Stimulated activated CD4-positive, alpha-beta T cell treated with anti-CD3 and anti-CD28 coated beads, TNF-alpha, amount 100 ng/mL, for 4 hours (primary cell): ENCODE results near the gene SLC38A5.
A peak's percentile ranks its signal among the peaks of the same experiment; 100 is the strongest.
"Not testable (repeated sequence)": the region's sequence is repeated elsewhere in the genome, so short reads cannot be mapped to it uniquely, and the experiment has no call there.

Experiments used
- DNase-seq, 3 experiments: peaks; one replicate each; pipeline ENCODE4 v3.0.0-alpha.2; 2020; ENCODE audit warnings: low read depth in 3 of 3

SLC38A5 gene

DNA sequence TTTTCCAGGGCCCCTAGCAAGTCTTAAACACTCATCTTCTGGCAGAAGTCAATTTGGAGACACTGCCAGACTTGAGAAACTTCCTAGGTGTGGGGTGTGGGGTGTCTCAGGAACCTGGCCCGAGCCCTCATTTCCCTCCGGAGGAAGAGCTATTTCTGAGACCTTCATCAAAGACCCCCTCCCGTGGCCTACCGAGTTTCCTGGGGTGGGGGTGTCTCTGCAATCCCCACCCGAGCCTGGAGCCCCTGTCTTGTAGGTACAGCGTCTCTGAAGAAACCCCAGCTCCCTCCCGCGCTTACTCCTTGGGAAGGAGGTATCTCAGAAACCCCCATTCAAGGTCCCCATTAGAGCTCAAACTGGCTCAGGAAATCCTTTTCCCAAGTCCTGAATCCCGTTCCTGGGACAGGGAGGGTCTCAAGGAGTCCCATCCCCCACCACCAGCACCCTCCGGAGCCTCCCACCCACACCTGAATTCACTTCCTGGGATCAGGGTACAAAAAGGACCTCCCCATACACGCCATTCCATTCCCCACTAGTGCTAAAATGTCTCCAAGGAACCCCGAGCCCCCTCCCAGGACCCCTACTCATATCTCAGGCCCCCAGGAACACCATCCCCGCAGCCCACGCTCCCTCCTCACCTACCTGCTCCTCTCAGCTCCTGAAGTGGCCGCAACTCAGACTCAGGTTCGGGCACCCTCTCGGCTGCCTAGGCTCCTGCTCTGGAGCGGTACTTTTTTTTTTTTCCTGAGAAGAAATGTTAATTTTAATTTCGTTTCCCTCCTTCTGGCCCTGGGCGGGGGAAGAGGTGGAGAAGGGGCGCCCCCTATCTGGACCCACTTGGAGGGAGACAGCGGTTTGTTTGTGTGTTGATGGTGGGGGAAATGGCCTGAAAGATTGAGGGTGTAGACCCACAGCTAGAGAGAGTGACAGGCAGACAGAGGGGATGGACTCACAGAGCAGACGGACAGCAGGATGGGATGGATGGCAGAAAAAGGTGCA is 1.1 kb downstream of the SLC38A5 start:
- DNase-seq: peak in 2 of 3 experiments; percentile 17 to 19

DNA sequence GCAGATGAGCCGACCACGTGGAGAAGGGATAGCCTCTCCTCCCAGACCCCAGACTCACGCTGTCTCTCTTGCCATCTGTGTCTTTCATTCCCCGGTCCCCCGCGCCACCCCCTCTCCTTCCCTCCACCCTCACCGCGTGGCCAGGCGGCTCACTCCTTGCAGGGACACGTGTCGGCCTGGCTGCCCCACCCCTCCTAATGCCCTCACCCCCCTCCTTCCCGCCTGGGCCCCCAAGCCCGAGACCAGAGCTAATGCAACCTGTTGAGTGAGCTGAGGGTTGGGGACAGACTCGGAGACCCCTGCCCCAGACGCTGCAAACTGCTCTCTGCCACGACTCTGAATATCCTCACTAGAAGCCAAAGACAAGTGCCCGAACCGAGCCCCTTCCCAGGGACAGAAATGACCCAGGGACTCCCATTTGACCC is 1.8 kb downstream of the SLC38A5 start:
- DNase-seq: peak; percentile 30 to 40 (median 33)

DNA sequence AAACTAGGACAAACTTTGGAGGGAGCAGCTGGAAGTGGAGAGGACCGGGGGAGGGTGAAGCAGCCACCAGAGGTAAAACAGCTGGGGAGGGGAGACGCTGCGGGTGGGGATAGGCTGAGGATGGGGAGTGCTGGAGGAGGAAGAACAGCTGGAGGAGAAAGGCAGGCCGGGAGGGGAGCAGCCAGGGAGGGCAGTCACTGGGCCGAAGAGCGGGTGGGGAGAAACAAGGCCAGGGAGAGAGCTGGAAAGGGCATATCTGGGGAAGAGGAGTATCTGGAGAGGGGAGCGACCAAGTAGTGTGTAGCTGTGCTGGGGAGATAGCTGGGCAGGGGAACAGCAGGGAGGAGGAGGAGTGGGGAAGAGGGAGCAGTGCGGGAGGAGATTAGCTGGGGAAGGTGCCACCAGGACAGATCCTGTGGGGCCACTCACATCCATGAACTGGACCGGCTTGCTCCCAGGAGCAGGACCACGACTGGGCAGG is 2.7 kb downstream of the SLC38A5 start:
- no peak for DNase-seq

DNA sequence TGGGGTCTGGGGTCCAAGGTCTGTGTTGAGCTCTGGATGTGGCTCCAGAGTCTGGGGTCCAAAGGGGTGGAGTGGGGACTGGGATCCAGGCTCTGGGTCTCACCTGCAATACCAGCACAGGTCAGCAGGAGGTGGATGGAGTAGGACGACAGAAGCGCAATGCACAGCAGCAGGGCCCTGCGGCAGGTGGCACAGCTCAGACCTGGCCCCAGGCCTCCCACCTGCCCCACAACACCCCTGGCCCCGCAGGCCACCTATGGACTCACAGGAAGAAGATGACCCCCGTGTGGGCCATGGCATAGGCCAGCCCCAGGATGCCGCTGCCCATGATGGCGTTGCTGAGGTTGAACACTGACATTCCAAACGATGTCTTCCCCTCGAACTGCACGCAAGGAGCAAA is 3.4 kb downstream of the SLC38A5 start:
- DNase-seq: no peak

DNA sequence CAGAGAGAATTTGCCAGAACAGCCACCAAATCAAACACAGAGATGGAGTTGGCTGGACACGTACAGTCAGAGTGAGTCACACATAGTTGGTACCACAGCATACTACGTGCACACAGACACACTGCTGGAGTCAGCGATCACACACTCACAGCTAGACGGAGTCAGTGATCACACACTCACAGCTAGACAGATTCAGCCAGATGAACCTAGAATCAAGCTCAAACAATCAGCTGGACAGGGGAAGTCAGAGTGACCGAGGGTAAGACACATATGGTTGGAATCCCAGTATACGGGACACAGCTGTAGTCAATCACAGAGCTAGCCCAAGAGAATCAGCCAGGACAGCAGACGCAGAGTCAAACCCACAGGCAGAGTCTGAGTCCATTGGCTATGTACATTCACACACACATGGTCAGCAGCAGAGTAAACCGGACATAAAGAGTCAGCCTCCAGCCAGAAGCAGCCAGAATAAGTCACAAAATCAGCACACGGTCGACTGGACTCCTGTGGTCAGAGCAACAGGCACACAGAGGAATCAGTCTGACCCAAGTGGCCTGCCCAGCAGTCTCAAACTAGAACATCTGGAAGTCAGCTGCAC is 4.6 kb downstream of the SLC38A5 start:
- DNase-seq: no peak

DNA sequence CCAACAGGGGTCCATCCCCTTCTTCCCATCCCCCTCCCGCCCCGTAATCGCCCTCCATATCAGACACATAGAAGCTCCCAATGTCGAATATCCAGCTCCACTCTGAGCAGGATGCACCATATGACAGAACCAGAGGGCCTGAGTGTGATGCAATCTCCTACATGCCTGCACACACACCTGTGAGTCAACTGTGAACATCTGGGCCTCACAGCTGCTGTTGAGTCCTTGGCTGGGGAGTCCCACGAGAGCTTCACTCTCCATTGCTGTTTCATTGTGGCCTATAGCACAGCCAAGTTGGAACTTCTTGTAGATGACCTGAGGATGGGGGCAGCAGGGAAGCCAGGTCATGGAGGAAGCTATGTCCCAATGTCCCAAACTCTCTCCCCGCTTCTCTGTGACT is 8.2 kb downstream of the SLC38A5 start:
- DNase-seq: no peak

DNA sequence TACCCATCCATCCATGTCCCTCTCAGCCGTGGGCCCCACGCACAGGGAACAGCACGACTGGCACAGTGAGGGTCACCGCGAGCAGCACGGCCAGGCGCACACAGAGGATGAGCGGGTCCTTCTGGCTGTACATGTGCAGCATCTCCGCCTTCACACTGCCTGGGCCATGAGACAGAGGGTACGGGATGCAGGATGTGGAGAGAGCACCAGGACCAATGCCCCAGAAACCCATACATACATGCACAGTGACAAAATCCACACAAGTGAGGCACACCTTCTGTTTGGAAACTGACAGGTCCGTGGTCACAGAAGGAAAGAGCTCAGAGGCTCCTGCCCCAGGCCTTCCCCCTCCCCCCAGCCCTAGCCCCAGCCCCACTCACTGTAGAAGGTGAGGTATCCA is 9.5 kb downstream of the SLC38A5 start:
- DNase-seq: no peak

DNA sequence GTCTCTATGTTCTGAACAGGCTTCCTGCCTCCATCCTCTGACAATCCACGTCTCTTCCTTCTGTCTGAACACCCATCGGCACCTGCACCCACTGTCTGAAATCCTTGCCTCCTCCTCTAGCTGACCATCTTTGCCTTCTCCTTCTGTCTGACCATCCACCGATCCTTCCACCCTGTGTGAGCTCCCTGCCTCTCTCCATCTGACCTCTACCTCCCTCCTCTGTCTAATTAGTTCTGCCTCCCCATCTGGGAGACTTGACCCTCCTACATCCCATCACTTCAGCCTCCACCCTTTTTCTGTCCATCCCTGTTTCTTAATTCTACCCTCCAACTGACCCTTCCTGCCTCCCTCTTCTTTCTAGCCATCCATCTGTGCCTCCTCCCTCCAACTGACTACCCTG is 10.0 kb downstream of the SLC38A5 start:
- DNase-seq: no peak

DNA sequence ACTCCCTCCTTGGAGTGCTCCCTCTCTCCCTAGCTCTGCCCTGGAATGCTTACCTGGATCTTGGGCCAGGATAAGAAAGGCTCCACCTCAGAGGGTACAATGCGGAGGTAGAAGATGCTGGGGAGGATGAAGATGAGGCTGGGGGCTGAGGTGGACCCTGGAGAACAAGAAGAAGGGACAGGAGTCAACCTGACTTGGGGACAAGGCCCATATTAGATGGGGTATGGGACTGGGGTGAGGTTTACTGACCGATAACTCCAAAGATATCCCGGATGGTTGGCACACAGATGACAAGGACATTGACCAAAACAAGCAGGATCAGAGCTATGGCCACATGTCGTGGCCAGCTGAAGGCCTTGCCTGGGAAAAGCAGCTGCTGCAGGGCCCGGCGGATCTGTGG is 10.6 kb downstream of the SLC38A5 start:
- no peak for DNase-seq

DNA sequence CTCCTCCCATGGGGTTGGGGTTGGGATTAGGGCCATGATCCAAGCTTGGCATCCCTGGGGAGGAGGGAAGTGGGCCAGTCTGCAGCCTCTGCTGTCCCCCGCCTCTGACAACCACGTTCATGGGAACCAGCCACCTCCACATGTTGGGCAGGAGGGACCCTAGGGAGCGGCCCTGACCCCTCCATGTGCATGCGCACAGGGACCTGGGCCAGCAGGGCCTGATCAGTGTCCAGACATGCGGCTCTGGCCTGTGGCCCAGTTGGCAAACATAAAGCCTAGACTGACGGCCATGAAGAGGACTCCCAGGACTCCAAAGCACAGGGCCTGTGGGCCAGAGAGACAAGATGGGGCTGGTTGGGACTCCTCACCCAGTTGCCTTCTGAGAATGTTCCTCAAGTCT is 11.3 kb downstream of the SLC38A5 start:
- no peak for DNase-seq

DNA sequence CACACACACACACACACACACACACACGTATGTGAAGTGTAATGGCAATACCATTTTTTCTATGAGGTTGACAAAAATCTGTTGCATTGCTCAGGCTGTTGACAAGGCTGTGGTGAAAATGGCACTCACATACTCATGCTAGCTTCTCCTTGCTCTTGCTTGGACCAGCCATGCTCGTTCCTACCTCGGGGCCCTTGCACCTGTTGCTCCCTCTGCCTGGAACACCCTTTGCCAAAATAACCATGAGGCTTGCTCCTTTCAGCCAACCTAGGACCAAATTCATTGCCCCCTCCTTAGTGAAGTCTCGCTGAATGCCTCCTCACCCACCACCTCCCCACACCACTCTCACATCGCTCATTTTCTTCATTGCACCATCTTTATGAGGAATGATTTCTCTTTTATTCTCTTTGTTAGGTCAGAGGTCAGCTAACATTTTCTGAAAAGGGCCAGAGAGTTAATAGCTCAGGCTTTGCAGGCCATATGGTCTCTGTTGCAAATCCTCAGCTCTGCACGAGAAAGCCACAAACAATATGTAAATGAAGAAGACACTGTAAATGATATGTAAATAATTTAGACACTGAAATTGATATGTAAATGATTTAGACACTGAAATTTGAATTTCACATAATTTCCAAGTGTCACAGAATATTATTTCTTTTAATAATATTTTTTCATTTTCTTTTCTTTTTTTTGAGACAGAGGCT is 13.3 kb downstream of the SLC38A5 start:
- no peak for DNase-seq

DNA sequence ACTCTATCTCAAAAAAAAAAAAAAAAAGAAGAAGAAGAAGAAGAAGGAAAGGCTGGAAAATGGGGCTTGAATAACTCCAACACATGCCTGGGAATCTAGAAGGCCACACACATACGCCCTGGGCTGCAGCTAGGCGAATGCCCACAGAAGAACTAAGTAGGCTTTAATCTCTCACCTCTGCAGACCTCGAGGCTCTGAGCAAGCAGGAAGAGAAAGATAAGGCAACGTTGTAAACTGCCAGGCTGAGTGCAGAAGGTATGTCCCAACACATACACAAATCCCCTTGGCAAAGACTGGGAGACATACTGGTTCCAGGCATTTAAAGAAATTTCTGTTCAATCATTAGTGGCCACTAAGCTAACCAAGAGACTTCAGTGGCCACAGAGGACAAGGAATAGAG is 18.4 kb downstream of the SLC38A5 start:
- DNase-seq: no peak

DNA sequence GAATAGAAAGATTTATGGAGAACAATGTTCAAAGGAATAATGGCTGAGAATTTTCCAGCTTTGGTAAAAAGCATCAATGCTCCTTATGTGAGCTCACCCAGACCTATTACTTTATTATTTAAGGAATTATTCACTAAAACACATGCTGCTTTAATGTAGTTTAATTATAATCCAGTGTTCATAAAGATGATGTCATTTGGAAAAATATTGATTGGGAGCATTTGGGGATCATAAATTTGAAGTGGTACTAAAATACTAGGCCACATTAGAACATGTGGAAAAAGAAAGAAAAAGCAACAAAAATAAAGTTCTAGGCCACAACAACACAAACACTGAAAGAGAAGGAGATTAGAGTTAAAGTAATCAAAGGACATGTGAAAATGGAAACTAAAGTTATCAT is 20.0 kb downstream of the SLC38A5 start:
- no peak for DNase-seq

DNA sequence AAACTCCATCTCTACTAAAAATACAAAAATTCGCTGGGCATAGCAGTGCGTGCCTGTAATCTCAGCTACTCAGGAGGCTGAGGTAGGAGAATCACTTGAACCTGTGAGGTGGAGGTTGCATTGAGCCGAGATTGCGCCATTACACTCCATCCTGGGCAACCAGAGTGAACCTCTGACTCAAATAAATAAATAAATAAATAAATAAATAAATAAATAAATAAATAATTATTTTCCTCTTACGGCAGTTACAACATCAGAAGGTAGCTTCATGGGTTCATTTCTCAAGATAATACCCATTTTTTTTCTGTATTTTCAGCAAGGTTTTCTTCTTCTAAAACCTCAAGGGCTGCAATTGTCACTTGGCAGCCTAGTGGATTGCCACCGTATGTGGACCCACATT is 22.9 kb downstream of the SLC38A5 start:
- DNase-seq: not testable (repeated sequence)

DNA sequence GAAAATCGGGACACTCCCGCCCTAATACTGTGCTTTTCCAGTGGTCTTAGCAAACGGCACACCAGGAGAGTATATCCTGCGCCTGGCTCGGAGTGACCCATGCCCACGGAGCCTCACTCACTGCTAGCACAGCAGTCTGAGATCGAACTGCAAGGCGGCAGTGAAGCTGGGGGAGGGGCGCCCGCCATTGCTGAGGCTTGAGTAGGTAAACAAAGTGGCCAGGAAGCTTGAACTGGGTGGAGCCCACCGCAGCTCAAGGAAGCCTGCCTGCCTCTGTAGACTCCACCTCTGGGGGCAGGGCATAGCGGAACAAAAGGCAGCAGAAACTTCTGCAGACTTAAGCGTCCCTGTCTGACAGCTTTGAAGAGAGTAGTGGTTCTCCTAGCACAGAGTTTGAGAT is 36.3 kb downstream of the SLC38A5 start:
- not testable (repeated sequence) for DNase-seq

DNA sequence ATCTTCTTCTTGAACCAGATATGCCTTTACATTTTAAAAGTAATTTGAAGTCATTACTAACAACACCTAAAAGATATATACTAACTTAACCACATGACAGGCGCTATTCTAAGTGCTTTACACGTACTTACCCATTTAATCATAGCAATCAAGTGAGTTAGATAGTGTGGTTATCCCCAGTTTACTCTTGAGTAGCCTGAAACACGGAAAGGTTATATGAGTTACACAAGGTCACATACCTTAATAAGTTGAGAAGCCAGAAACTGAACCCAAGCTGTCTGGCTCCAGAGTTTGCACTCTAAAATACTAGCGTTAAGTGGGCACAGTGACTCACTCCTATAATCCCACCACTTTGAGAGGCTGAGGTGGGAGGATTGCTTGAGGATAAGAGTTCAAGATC is 39.9 kb downstream of the SLC38A5 start:
- DNase-seq: not testable (repeated sequence)

DNA sequence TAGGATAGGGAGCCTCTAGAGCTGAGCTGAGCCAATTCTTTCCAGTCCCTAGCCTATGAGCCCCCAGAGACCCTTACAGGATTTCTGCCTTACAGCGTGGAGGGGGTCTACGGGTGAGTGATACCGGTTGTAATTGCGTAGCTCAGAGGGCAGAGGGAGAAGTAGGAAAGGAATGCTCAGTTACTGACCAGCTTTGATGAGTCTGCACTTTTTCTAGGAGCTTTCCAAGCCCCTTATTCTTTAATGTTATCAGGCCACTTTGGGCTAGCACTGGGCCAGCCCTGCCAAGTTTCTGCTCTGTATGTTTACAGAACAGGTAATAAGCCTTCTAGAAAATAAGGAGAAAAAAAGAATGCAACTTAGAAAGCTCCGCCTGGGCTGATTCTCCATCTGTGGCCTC is 40.5 kb downstream of the SLC38A5 start:
- not testable (repeated sequence) for DNase-seq

DNA sequence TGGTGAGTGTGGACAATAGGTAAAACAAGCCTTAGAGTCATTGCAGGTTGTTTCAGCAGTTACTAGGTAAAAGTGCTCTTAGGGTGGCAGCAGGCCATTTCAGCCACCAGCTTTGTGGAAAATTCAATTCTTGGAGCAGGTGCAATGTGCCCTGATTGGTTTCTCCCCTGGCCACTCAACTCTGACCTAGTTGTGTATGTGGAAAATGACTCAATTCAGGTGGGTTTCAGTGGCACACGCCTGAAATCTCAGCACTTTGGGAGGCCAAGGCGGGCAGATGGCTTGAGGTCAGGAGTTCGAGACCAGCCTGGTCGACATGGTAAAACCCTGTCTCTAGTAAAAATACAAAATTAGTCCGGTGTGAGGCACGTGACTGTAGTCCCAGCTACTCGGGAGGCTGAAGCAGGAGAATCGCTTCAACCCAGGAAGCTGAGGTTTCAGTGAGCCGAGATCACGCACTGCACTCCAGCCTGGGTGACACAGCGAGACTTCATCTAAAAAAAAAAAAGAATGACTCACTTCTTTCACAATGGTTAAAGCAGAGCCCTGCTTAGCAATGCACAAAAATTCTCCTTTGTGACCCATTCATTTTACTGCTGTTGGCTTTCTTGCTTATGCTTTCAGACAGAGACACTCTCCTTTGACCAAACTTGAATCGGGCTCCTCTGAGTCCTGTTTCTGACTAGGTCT is 42.9 kb downstream of the SLC38A5 start:
- not testable (repeated sequence) for DNase-seq

DNA sequence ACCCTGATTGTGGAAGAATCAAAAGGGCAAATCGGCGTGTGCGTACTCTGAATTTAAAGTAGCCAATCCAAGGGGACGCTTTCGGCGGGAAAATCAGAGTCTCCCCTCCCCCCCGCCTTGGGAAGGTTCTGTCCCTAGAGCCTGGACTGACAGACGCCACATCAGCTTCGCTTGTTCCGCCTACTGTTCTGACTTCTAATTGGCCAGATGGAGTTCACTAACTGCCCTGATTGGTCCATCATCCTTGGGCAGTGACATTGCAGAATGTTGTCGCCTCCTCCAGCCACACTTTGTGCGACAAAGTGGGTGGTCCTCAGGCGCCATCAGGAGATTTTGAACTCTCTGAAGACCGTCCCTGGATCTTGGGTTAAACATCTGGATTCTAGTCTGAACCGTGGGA is 58.2 kb downstream of the SLC38A5 start, which contains the start of gene SSX4B:
Gene SSX4B (minus strand): TSS at position 101 of the 400 bp plus-strand sequence. CDS start 588 bp downstream, outside the sequence.
- DNase-seq: not testable (repeated sequence)
